ENCODE measurements around the gene PHF1.
A peak's percentile ranks its signal among the peaks of the same experiment; 100 is the strongest.

Gene PHF1

DNA sequence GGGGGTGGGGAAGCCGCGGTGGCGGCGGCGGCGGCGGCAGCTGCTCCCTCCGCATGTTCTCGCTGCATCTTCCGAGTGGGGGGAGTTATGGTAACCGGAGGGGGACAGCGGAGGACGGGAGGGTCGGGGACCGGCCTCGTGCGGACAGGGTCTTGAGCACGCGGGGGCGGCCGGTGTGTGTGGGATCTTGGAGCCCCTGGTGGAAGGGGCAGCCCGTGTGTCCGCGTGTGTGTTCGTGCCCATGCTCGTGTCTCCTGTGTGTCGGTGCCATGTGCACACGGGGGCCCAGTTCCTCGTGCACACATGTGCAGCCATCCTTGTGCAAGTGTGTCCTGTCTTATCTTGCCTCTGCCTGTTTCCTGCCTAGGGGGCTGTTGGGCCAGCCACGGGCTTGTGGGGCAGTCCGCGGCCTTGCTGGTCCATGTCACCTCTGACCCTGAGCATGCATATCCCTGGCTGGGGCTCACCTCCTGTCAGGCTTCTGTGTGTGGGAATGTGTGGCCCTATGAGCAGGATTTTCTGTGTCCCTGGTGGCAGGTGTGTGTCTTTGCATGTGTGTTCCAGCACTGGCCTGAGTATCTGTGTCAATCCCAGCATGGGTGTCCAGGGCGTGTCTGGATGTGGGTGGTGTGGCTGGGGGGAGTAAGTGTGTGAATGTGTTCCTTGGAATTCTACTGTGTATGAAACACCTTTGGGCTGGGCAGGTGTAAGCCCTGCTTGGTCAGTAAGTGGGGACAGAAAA lies 17.6 kb downstream of the PHF1 start (continued):
- TF ChIP-seq, protein P1, sequence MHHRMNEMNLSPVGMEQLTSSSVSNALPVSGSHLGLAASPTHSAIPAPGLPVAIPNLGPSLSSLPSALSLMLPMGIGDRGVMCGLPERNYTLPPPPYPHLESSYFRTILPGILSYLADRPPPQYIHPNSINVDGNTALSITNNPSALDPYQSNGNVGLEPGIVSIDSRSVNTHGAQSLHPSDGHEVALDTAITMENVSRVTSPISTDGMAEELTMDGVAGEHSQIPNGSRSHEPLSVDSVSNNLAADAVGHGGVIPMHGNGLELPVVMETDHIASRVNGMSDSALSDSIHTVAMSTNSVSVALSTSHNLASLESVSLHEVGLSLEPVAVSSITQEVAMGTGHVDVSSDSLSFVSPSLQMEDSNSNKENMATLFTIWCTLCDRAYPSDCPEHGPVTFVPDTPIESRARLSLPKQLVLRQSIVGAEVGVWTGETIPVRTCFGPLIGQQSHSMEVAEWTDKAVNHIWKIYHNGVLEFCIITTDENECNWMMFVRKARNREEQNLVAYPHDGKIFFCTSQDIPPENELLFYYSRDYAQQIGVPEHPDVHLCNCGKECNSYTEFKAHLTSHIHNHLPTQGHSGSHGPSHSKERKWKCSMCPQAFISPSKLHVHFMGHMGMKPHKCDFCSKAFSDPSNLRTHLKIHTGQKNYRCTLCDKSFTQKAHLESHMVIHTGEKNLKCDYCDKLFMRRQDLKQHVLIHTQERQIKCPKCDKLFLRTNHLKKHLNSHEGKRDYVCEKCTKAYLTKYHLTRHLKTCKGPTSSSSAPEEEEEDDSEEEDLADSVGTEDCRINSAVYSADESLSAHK (tag by site-specific recombination; IDR thresholded peaks at IDR 0.05) = peak; percentile 40; the same call in 1 of the 2 replicates
- TF ChIP-seq ZNF16 (tag by site-specific recombination; IDR thresholded peaks at IDR 0.05; ENCODE audit: low read depth) (no peak), ZNF600 (tag by site-specific recombination; IDR thresholded peaks at IDR 0.05) (peak; percentile 78), ZBTB7A (tag by site-specific recombination; IDR thresholded peaks at IDR 0.05; ENCODE audit: low read depth) (0 out of 2 replicates have a peak, but pooled peaks have one; percentile 49), ZNF629 (tag by site-specific recombination; IDR thresholded peaks at IDR 0.05) (no peak), EGR2 (tag by site-specific recombination; IDR thresholded peaks at IDR 0.05; ENCODE audit: low read depth) (peak; percentile 74), ZNF341 (tag by site-specific recombination; IDR thresholded peaks at IDR 0.05; ENCODE audit: low read depth) (peak; percentile 36; the same call in 1 of the 2 replicates), ZSCAN16 (tag by site-specific recombination; IDR thresholded peaks at IDR 0.05) (no peak), BCL11B (tag by site-specific recombination; IDR thresholded peaks at IDR 0.05; ENCODE audit: low read depth) (peak; percentile 36; the same call in 1 of the 2 replicates), YY2 (tag by site-specific recombination; IDR thresholded peaks at IDR 0.05) (peak; percentile 15; the same call in 1 of the 2 replicates), FEZF1 (tag by site-specific recombination; IDR thresholded peaks at IDR 0.05) (no peak), ZNF76 (tag by site-specific recombination; IDR thresholded peaks at IDR 0.05; ENCODE audit: borderline replicate concordance, low read depth) (0 out of 2 replicates have a peak, but pooled peaks have one; percentile 11), ZNF354C (tag by site-specific recombination; IDR thresholded peaks at IDR 0.05; ENCODE audit: borderline replicate concordance, low read depth) (no peak), ZXDB (tag by site-specific recombination; IDR thresholded peaks at IDR 0.05) (0 out of 2 replicates have a peak, but pooled peaks have one; percentile 24), ZNF138 (tag by site-specific recombination; IDR thresholded peaks at IDR 0.05; ENCODE audit: borderline replicate concordance) (no peak), KLF7 (tag by site-specific recombination; IDR thresholded peaks at IDR 0.05; ENCODE audit: borderline replicate concordance) (0 out of 2 replicates have a peak, but pooled peaks have one; percentile 26), GLIS2 (tag by site-specific recombination; IDR thresholded peaks at IDR 0.05) (peak; percentile 72; the same call in 1 of the 2 replicates), ZBTB48 (tag by site-specific recombination; IDR thresholded peaks at IDR 0.05) (peak; percentile 70), ZSCAN23 (tag by site-specific recombination; IDR thresholded peaks at IDR 0.05) (no peak), ZNF366 (tag by site-specific recombination; conservative IDR thresholded peaks at IDR 0.05) (no peak)
- TF ChIP-seq, protein P2, sequence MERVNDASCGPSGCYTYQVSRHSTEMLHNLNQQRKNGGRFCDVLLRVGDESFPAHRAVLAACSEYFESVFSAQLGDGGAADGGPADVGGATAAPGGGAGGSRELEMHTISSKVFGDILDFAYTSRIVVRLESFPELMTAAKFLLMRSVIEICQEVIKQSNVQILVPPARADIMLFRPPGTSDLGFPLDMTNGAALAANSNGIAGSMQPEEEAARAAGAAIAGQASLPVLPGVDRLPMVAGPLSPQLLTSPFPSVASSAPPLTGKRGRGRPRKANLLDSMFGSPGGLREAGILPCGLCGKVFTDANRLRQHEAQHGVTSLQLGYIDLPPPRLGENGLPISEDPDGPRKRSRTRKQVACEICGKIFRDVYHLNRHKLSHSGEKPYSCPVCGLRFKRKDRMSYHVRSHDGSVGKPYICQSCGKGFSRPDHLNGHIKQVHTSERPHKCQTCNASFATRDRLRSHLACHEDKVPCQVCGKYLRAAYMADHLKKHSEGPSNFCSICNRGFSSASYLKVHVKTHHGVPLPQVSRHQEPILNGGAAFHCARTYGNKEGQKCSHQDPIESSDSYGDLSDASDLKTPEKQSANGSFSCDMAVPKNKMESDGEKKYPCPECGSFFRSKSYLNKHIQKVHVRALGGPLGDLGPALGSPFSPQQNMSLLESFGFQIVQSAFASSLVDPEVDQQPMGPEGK (tag by site-specific recombination; IDR thresholded peaks at IDR 0.05) = peak; percentile 16
- TF ChIP-seq, protein P3, sequence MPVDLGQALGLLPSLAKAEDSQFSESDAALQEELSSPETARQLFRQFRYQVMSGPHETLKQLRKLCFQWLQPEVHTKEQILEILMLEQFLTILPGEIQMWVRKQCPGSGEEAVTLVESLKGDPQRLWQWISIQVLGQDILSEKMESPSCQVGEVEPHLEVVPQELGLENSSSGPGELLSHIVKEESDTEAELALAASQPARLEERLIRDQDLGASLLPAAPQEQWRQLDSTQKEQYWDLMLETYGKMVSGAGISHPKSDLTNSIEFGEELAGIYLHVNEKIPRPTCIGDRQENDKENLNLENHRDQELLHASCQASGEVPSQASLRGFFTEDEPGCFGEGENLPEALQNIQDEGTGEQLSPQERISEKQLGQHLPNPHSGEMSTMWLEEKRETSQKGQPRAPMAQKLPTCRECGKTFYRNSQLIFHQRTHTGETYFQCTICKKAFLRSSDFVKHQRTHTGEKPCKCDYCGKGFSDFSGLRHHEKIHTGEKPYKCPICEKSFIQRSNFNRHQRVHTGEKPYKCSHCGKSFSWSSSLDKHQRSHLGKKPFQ (tag by site-specific recombination; IDR thresholded peaks at IDR 0.05) = 0 out of 2 replicates have a peak, but pooled peaks have one; percentile 16
- TF ChIP-seq, protein P4, sequence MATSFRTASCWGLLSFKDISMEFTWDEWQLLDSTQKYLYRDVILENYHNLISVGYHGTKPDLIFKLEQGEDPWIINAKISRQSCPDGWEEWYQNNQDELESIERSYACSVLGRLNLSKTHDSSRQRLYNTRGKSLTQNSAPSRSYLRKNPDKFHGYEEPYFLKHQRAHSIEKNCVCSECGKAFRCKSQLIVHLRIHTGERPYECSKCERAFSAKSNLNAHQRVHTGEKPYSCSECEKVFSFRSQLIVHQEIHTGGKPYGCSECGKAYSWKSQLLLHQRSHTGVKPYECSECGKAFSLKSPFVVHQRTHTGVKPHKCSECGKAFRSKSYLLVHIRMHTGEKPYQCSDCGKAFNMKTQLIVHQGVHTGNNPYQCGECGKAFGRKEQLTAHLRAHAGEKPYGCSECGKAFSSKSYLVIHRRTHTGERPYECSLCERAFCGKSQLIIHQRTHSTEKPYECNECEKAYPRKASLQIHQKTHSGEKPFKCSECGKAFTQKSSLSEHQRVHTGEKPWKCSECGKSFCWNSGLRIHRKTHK (tag by site-specific recombination; IDR thresholded peaks at IDR 0.05) = no peak
- TF ChIP-seq, protein P5, sequence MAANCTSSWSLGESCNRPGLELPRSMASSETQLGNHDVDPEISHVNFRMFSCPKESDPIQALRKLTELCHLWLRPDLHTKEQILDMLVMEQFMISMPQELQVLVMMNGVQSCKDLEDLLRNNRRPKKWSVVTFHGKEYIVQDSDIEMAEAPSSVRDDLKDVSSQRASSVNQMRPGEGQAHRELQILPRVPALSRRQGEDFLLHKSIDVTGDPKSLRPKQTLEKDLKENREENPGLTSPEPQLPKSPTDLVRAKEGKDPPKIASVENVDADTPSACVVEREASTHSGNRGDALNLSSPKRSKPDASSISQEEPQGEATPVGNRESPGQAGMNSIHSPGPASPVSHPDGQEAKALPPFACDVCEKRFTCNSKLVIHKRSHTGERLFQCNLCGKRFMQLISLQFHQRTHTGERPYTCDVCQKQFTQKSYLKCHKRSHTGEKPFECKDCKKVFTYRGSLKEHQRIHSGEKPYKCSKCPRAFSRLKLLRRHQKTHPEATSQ (tag by site-specific recombination; IDR thresholded peaks at IDR 0.05) = peak; percentile 44; the same call in 1 of the 2 replicates
- TF ChIP-seq, protein P6, sequence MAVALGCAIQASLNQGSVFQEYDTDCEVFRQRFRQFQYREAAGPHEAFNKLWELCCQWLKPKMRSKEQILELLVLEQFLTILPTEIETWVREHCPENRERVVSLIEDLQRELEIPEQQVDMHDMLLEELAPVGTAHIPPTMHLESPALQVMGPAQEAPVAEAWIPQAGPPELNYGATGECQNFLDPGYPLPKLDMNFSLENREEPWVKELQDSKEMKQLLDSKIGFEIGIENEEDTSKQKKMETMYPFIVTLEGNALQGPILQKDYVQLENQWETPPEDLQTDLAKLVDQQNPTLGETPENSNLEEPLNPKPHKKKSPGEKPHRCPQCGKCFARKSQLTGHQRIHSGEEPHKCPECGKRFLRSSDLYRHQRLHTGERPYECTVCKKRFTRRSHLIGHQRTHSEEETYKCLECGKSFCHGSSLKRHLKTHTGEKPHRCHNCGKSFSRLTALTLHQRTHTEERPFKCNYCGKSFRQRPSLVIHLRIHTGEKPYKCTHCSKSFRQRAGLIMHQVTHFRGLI (tag by site-specific recombination; IDR thresholded peaks at IDR 0.05) = no peak
